NT2/D1 (cell line): Measurements from ENCODE around the gene ACSL1.

Source experiments
- DNase-seq: peaks from one replicate; pipeline ENCODE4 v3.0.0-alpha.2; 2011; ENCODE audit warnings: low read depth, low spot score
- H3K27me3 ChIP-seq: 2 replicates; pipeline ENCODE4 v1.6.0; 2011; ENCODE audit warnings: mild to moderate bottlenecking; ENCODE audit not compliant: insufficient read length, insufficient read depth
- H3K36me3 ChIP-seq: 2 replicates; pipeline ENCODE4 v1.6.1; 2011; ENCODE audit warnings: mild to moderate bottlenecking, low read length, mixed read lengths; ENCODE audit not compliant: insufficient read depth, insufficient read length
- H3K4me1 ChIP-seq: 2 replicates; pipeline ENCODE4 v1.5.1; 2011; ENCODE audit not compliant: insufficient read depth, insufficient read length
- H3K4me3 ChIP-seq: 2 replicates; pipeline ENCODE4 v1.5.1; 2011; ENCODE audit warnings: low read depth; ENCODE audit not compliant: insufficient read length
- H3K9ac ChIP-seq: 2 replicates; pipeline ENCODE4 v1.6.0; 2011; ENCODE audit warnings: low read depth; ENCODE audit not compliant: insufficient read length
- H3K9me3 ChIP-seq: 2 replicates; pipeline ENCODE4 v1.5.1; 2011; ENCODE audit warnings: mild to moderate bottlenecking, low read length; ENCODE audit not compliant: insufficient read depth
- SUZ12 ChIP-seq: IDR thresholded peaks from 2 replicates; pipeline ENCODE4 v1.6.1; 2011; ENCODE audit not compliant: insufficient read length, insufficient read depth; ENCODE audit errors: extremely low read depth
- YY1 ChIP-seq: IDR thresholded peaks from 2 replicates; pipeline ENCODE4 v1.6.1; 2011; ENCODE audit not compliant: insufficient read length, insufficient read depth
- ZNF274 ChIP-seq: IDR thresholded peaks from 2 replicates; pipeline ENCODE4 v1.6.1; 2011; ENCODE audit warnings: mild to moderate bottlenecking, low read depth, low read length

The ACSL1 gene

DNA sequence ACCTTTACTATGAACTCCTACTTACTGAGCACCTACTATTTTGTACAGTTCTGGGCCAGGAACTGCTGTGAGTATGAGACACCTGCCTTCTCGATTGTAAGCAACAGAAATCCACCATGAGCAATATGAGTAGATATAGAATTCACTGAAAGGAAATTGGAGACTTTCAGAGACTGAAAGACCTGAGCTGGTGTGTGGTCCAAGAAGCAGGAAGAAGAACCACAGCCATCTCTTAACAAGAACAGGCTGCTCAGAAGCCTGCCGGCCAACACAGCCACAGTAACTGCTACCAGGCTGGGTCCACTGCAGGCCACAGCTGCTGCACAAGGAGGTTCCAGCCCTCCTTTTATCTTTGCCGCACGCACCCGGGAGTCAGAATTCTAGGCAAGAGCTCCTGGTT lies 10.8 kb upstream of the ACSL1 start:
- H3K4me1 ChIP-seq: no peaks in the 10 kb centered on the region
- no peaks in the 10 kb centered on the region for H3K36me3 ChIP-seq
- TF ChIP-seq ZNF274: no peak
- TF ChIP-seq SUZ12: no peak
- TF ChIP-seq YY1: no peak
- H3K9me3 ChIP-seq: no peaks in the 10 kb centered on the region
- no peak overlapping the region for H3K4me3 ChIP-seq
- H3K27me3 ChIP-seq: no peaks in the 10 kb centered on the region
- H3K9ac ChIP-seq: no peak overlapping the region
- DNase-seq: no peak

DNA sequence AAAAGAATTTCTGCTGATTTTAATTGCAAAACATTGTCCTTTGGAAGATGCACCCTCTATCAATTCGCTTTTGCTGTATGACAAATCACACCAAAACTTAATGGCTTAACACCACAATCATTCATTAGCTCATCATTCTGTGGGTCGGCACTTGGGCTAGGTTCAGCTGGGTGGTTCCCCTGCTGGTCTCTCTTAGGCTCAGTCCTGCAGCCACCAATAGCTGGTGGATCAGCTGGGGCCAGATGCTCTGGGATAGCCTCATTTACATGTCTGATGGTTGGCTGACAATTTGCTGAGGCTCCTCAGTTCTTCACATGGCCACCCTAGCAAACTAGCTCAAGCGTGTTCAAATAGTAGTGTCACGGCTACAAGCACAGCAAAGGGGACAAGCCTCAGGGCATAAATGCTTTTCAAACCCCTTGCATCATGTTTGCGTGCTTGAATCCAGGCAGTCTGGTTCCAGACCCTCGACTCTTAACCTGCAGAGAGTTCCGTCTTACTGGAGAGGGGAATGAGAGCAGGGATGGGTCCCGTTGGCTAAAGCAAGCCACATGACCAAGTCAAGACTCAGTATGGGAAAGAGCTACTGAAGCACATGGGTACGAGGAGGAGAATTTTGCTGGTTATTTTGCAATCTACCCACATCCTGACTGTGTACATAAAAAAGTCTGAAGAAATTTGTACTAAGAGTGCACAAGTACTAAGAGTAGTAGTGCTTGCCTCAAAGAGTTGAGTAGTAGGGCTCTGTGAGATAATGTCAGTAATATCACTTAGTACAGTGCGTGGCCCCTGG lies 7.5 kb upstream of the ACSL1 start:
- no peaks in the 10 kb centered on the region for H3K9me3 ChIP-seq
- no peak overlapping the region for H3K9ac ChIP-seq
- TF ChIP-seq SUZ12: no peak
- TF ChIP-seq YY1: no peak
- no peak for TF ChIP-seq ZNF274
- no peak overlapping the region for H3K4me3 ChIP-seq
- no peaks in the 10 kb centered on the region for H3K36me3 ChIP-seq
- H3K27me3 ChIP-seq: peaks cover 3% of the 10 kb centered on the region
- H3K4me1 ChIP-seq: no peaks in the 10 kb centered on the region
- no peak for DNase-seq

DNA sequence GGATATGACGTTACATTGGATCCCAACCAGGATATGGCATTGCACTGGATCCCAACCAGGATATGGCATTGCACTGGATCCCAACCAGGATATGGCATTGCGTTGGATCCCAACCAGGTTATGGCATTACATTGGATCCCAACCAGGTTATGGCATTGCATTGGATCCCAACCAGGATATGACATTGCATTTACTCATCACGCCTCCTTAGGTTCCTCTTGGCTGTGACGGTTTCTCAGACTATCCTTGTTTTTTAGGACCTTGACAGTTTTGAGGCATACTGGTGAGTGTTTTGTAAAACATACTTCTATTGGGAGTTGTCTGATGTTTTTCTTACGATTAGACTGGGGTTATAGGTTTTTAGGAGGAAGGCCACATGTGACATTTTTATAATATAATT lies 5.4 kb upstream of the ACSL1 start:
- no peak for DNase-seq
- Histone ChIP-seq H3K4me3 (no peak overlapping the region), H3K4me1 (no peaks in the 10 kb centered on the region), H3K27me3 (peaks cover 22% of the 10 kb centered on the region), H3K9me3 (no peaks in the 10 kb centered on the region), H3K36me3 (no peaks in the 10 kb centered on the region), H3K9ac (no peak overlapping the region)
- no peak for TF ChIP-seq SUZ12

DNA sequence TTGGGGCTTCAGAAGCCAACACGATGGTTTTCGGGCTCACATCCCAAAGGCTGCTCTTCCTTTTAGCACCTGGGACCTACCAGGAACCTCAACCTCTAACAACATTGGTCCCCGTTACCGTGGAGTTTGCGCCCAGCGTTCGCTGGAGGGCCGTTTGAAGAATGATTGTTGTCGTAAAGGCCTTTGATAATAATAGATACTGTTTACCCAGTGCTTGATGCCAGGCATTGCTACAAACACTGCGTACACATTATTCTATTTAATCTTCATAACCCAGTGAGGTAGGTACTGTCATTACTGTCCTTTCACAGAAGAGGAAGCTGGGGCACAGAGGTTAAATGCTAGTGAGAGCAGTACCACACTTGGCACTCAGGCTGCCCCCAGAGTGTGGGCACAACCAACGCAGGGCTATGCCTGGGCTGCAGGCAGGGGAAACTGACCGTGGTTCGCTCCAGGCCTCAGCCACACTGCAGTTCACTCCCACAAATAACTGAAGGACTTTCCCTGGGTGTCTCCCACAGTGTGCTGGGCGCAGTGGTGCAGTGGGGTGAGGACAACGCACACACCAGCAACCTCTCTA lies 1.0 kb upstream of the ACSL1 start:
- no peak for DNase-seq
- H3K4me3 ChIP-seq: peak overlapping the region; percentile 44
- no peak for TF ChIP-seq ZNF274
- no peak for TF ChIP-seq SUZ12
- no peak for TF ChIP-seq YY1
- H3K36me3 ChIP-seq: no peaks in the 10 kb centered on the region
- no peaks in the 10 kb centered on the region for H3K4me1 ChIP-seq
- no peak overlapping the region for H3K9ac ChIP-seq
- no peaks in the 10 kb centered on the region for H3K9me3 ChIP-seq
- H3K27me3 ChIP-seq: peaks cover 57% of the 10 kb centered on the region

DNA sequence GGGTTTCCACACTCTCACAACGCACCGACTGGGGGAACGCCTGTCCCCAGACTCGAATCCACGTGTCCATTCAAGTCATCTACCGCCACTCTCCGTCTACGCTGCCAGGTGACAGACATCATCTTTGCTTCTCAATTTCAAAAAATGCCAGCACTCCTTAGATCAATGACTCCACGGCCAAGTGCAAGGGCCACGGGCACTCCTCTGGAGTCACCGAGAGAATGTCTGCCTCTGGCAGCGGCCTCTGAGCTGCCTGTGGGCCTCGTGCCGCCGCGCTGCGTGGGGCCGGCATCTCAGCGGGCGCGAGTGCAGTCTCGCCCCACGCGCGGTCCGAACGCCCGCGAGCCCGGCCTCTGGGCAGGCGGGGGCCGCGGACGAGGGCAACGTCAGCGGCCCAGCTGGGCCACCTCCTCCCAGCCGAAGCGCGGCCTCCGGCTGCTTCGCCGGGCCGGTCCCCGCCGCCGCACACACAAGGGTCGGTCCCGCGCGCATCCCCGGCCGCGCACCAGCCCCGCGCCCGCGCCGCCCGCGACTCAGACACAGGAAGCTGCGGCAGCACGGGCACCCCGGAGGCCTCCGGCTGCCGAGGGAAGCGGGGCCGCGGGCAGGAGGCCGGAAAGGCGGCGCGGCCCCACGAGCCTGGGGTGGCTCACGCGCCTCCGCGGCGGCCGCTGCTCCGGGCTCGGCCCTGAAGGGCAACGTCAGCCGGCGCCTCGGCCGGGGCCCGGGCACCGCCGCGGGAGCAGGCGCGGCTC lies 450 bp downstream of the ACSL1 start:
- DNase-seq: no peak
- Histone ChIP-seq H3K36me3 (no peaks in the 10 kb centered on the region), H3K4me1 (no peaks in the 10 kb centered on the region), H3K4me3 (peak overlapping the region; percentile 42), H3K9me3 (no peaks in the 10 kb centered on the region), H3K9ac (peak overlapping the region; percentile 56), H3K27me3 (peaks cover 57% of the 10 kb centered on the region)
- TF ChIP-seq YY1: no peak
- TF ChIP-seq ZNF274: no peak

DNA sequence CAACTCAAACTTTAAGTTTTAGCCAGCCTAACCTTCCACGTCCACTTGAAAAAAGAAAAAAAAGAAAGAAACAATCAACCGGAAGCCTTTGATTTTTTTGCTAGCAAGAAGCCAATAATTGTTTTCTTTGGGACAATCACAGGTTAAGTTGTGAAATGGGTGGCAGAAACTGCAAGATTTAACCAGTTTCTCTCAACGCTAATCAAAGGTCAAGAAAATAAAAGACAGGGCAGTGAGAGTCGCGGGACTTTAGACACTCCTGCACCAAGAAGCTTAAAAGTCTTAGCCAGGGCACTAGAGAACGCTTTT lies 1.0 kb downstream of the ACSL1 start:
- Histone ChIP-seq H3K4me1 (no peaks in the 10 kb centered on the region), H3K9ac (no peak overlapping the region), H3K36me3 (no peaks in the 10 kb centered on the region), H3K4me3 (peak overlapping the region; percentile 42), H3K9me3 (no peaks in the 10 kb centered on the region), H3K27me3 (peaks cover 57% of the 10 kb centered on the region)
- no peak for TF ChIP-seq YY1
- TF ChIP-seq SUZ12: no peak
- no peak for TF ChIP-seq ZNF274
- no peak for DNase-seq

DNA sequence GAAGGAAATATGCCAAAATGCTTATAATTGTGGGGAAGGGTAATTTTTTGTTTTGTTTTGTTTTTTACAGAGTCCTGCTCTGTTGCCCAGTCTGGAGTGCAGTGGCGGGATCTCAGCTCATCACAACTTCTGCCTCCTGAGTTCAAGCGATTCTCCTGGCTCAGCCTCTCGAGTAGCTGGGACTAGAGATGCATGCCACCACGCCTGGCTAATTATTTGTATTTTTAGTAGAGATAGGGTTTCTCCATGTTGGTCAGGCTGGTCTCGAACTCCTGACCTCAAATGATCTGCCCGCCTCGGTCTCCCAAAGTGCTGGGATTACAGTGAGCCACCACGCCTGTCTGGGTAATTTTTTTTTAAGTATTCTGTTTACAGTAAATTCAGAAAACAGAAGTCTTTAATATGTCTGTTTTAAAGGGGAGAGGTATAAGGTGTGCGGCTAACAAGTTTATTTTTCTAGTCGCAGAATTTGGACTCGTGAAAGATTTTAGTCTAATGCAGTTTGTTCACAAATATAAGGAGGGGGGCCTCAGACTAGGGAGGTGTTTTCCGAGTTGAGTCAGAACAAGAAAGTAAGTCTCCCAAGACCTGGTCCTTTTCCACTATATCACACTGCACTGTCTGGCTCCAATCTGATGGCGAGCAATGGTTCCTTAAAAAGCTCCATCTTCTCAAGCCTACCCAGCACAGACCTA lies 1.5 kb downstream of the ACSL1 start:
- Histone ChIP-seq H3K9me3 (no peaks in the 10 kb centered on the region), H3K36me3 (no peaks in the 10 kb centered on the region), H3K9ac (no peak overlapping the region), H3K4me1 (no peaks in the 10 kb centered on the region), H3K27me3 (peaks cover 57% of the 10 kb centered on the region), H3K4me3 (no peak overlapping the region)
- DNase-seq: no peak
- TF ChIP-seq YY1 (no peak), SUZ12 (no peak), ZNF274 (no peak)
